Caco-2 (cell line): ENCODE data around the gene WWOX. TPM values are rescaled to one million over a fixed set of nuclear protein-coding genes. Genes with fewer than 3 reads are reported as not detected.

Experiments used
- BruUV-seq: library from RNA; stranded (reverse); fragments of 400-500 nt; replicated peaks from 2 replicates; lab custom pipeline; 2021; lab: Mats Ljungman, UMichigan
- CTCF ChIA-PET: fragments of 300-600 bp; sonication (Branson Sonifier 250); formaldehyde crosslinking; loops from one replicate; lab custom pipeline; 2022; ENCODE audit warnings: antibody characterized with exemption; lab: Charles Lee
- POLR2A ChIA-PET: fragments of 300-600 bp; sonication (Branson Sonifier 250); formaldehyde crosslinking; loops from one replicate; lab custom pipeline; 2022; ENCODE audit warnings: antibody characterized with exemption; lab: Charles Lee
- DNase-seq, 2 experiments: peaks; one replicate each; pipeline versions ENCODE4 v3.0.0 to v3.0.0-alpha.2; 2020 to 2022
- H3K27me3 ChIP-seq: replicated peaks from 2 replicates; pipeline ENCODE4 v1.6.0; 2011; ENCODE audit warnings: low read length; ENCODE audit not compliant: control insufficient read depth, insufficient read depth
- H3K36me3 ChIP-seq: 2 replicates; pipeline ENCODE4 v1.5.1; 2011; ENCODE audit warnings: low read length; ENCODE audit not compliant: control insufficient read depth, insufficient read depth
- H3K4me1 ChIP-seq: fragments of 250-450 bp; sonication (Bioruptor Pico); 2 replicates; pipeline ENCODE4 v1.5.1; 2020; ENCODE audit warnings: mild to moderate bottlenecking
- H3K4me3 ChIP-seq: 2 replicates; pipeline ENCODE4 v1.5.1; 2011; ENCODE audit warnings: low read depth, mild to moderate bottlenecking, control low read depth, low read length
- H3K9me3 ChIP-seq: fragments of 250-450 bp; sonication (Bioruptor Pico); 2 replicates; pipeline ENCODE4 v1.5.1; 2020; ENCODE audit warnings: mild to moderate bottlenecking, moderate library complexity
- H3K27ac Mint-ChIP-seq: one replicate; pipeline ENCODE4 v1.8.0; 2022; ENCODE audit warnings: mixed read lengths; ENCODE audit not compliant: unreplicated experiment
- H3K27me3 Mint-ChIP-seq: one replicate; pipeline ENCODE4 v1.8.0; 2022; ENCODE audit warnings: mixed read lengths; ENCODE audit not compliant: insufficient read depth, unreplicated experiment
- H3K36me3 Mint-ChIP-seq: one replicate; pipeline ENCODE4 v1.8.0; 2022; ENCODE audit warnings: mild to moderate bottlenecking, mixed read lengths; ENCODE audit not compliant: insufficient read depth, unreplicated experiment
- H3K4me1 Mint-ChIP-seq: one replicate; pipeline ENCODE4 v1.8.0; 2022; ENCODE audit warnings: low read depth, mixed read lengths; ENCODE audit not compliant: unreplicated experiment
- H3K4me3 Mint-ChIP-seq: one replicate; pipeline ENCODE4 v1.8.0; 2022; ENCODE audit warnings: mild to moderate bottlenecking, moderate library complexity, mixed read lengths; ENCODE audit not compliant: unreplicated experiment
- H3K9me3 Mint-ChIP-seq: one replicate; pipeline ENCODE4 v1.8.0; 2022; ENCODE audit warnings: mixed read lengths; ENCODE audit not compliant: unreplicated experiment
- intact Hi-C: fragments of 100-400 bp; cut with micrococcal nuclease; formaldehyde crosslinking; loops from one replicate; pipeline ENCODE4 v1.10.0; 2022; ENCODE audit not compliant: unreplicated experiment
- total RNA-seq: library from RNA; stranded (reverse); gene quantifications from 2 replicates; pipeline ENCODE4 v1.2.3, GENCODE V29; 2022
- TF ChIP-seq, protein P1 (sequence below), 2 experiments: fragments of 200-600 bp in 1 of 2; IDR thresholded peaks; 1 replicate in 1 of 2; 2 replicates in 1 of 2; pipeline versions ENCODE4 v1.5.1 to v1.8.0; 2011 to 2022; ENCODE audit warnings: antibody characterized with exemption in 1 of 2, control low read depth in 1 of 2, inconsistent platforms in 1 of 2, low read depth in 1 of 2, low read length in 1 of 2, mild to moderate bottlenecking in 1 of 2, moderate library complexity in 1 of 2; ENCODE audit not compliant: insufficient read depth in 1 of 2, severe bottlenecking in 1 of 2, unreplicated experiment in 1 of 2

The WWOX gene
- total RNA-seq, 1 experiment from 2014 or later, result 45.0 TPM

DNA sequence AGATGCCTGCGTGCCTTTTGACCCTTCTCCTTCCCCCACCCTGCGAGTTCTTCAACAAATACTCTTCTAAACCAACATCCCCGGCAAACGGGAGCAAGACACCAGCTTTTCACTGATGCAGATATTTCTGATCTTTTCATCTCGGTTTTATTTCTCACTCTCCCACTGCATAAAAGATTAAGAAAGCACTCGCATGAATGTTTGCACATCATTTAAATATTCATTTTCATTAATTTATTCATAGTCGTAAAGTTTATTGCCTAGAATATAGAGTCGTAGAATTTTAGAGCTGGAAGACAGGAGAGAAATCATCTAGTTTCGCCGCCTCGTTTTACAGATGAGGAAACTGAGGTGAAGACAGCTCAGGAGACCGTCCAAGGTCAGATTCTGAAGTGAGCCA lies 1013.0 kb downstream of the WWOX start:
- DNase-seq, result no peak
- no peak overlapping the region for H3K4me3 Mint-ChIP-seq
- H3K36me3 ChIP-seq, result no peaks in the 10 kb centered on the region
- H3K4me1 Mint-ChIP-seq, result no peaks in the 10 kb centered on the region
- no peaks in the 10 kb centered on the region for H3K4me1 ChIP-seq
- ChIA-PET CTCF (no interaction called here), POLR2A (no interaction called here)
- no peak overlapping the region for H3K27ac Mint-ChIP-seq
- intact Hi-C loops, result no loop called here
- peaks cover 2% of the 10 kb centered on the region for H3K27me3 Mint-ChIP-seq
- no peaks in the 10 kb centered on the region for H3K27me3 ChIP-seq
- no peaks in the 10 kb centered on the region for H3K9me3 ChIP-seq
- no TSS peak for BruUV-seq
- TF ChIP-seq, protein P1, sequence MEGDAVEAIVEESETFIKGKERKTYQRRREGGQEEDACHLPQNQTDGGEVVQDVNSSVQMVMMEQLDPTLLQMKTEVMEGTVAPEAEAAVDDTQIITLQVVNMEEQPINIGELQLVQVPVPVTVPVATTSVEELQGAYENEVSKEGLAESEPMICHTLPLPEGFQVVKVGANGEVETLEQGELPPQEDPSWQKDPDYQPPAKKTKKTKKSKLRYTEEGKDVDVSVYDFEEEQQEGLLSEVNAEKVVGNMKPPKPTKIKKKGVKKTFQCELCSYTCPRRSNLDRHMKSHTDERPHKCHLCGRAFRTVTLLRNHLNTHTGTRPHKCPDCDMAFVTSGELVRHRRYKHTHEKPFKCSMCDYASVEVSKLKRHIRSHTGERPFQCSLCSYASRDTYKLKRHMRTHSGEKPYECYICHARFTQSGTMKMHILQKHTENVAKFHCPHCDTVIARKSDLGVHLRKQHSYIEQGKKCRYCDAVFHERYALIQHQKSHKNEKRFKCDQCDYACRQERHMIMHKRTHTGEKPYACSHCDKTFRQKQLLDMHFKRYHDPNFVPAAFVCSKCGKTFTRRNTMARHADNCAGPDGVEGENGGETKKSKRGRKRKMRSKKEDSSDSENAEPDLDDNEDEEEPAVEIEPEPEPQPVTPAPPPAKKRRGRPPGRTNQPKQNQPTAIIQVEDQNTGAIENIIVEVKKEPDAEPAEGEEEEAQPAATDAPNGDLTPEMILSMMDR (IDR thresholded peaks at IDR 0.05; ENCODE audit: insufficient read depth in 1 of 2, low read depth in 1 of 2, low read length in 1 of 2, severe bottlenecking in 1 of 2, unreplicated experiment in 1 of 2), result no peak
- H3K4me3 ChIP-seq, result no peak overlapping the region
- no peaks in the 10 kb centered on the region for H3K9me3 Mint-ChIP-seq
- no peaks in the 10 kb centered on the region for H3K36me3 Mint-ChIP-seq

DNA sequence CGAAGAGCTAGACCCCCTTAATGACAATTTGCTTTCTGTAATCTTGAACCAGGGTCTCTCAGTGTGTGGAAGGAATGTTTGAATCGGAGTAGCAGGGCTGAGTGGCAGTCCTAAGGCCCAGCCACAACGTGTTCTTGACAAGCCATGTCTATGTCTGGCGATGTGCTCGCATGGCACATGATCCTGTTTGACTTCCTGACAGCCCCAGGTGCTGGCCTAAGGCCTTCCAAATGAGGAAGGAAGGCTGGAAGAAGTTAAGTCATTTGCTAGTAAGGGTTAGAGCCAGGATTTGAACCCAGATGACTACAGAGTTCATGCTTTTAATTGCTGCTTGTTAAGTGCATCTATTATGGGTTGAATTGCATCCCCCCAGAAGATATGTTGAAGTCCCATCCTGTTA lies 1014.4 kb downstream of the WWOX start:
- Mint-ChIP-seq H3K27me3 (peaks cover 2% of the 10 kb centered on the region), H3K27ac (no peak overlapping the region), H3K9me3 (no peaks in the 10 kb centered on the region), H3K4me3 (no peak overlapping the region), H3K4me1 (no peaks in the 10 kb centered on the region), H3K36me3 (no peaks in the 10 kb centered on the region)
- no TSS peak for BruUV-seq
- ChIA-PET POLR2A (no interaction called here), CTCF (no interaction called here)
- H3K4me1 ChIP-seq, result no peaks in the 10 kb centered on the region
- no peaks in the 10 kb centered on the region for H3K36me3 ChIP-seq
- DNase-seq, result no peak
- no peaks in the 10 kb centered on the region for H3K27me3 ChIP-seq
- H3K4me3 ChIP-seq, result no peak overlapping the region
- TF ChIP-seq, protein P1 (IDR thresholded peaks at IDR 0.05; ENCODE audit: insufficient read depth in 1 of 2, low read depth in 1 of 2, low read length in 1 of 2, severe bottlenecking in 1 of 2, unreplicated experiment in 1 of 2), result no peak
- intact Hi-C loops, result no loop called here
- no peaks in the 10 kb centered on the region for H3K9me3 ChIP-seq

GRCh38 chr16:79114759-79115158 lies 1015.3 kb downstream of the WWOX start:
- Mint-ChIP-seq H3K27ac (no peak overlapping the region), H3K36me3 (no peaks in the 10 kb centered on the region), H3K9me3 (no peaks in the 10 kb centered on the region), H3K27me3 (peaks cover 2% of the 10 kb centered on the region), H3K4me1 (no peaks in the 10 kb centered on the region), H3K4me3 (no peak overlapping the region)
- Histone ChIP-seq H3K36me3 (no peaks in the 10 kb centered on the region), H3K27me3 (no peaks in the 10 kb centered on the region; the same call in 1 of the 2 replicates), H3K4me3 (no peak overlapping the region), H3K4me1 (no peaks in the 10 kb centered on the region), H3K9me3 (no peaks in the 10 kb centered on the region)
- intact Hi-C loops, result no loop called here
- no TSS peak for BruUV-seq
- POLR2A ChIA-PET, result no interaction called here
- TF ChIP-seq, protein P1 (IDR thresholded peaks at IDR 0.05; ENCODE audit: insufficient read depth in 1 of 2, low read depth in 1 of 2, low read length in 1 of 2, severe bottlenecking in 1 of 2, unreplicated experiment in 1 of 2), result no peak
- CTCF ChIA-PET, result interaction anchor here (0.9 kb wide), 1 partner anchor 38 kb away, joined by 4 read pairs; no protein-coding TSS in a partner anchor
- no peak for DNase-seq
